GM23248 (cell line): ENCODE data around the gene FILIP1. TPM values are rescaled to one million over a fixed set of nuclear protein-coding genes. Genes with fewer than 3 reads are reported as not detected.

Experiments used
- DNase-seq: peaks from one replicate; pipeline ENCODE4 v3.0.0-alpha.2; 2015
- H2AFZ ChIP-seq: fragments of 200-600 bp; sonication (generic); 2 replicates; pipeline ENCODE4 v1.6.1; 2016; ENCODE audit warnings: antibody characterized with exemption
- H3F3A ChIP-seq: fragments of 200-600 bp; sonication (generic); 2 replicates; pipeline ENCODE4 v1.6.1; 2016; ENCODE audit warnings: mild to moderate bottlenecking, antibody characterized with exemption, mixed run types; ENCODE audit not compliant: insufficient read depth
- H3K27ac ChIP-seq: fragments of 200-600 bp; sonication (generic); 2 replicates; pipeline ENCODE4 v1.5.1; 2016; ENCODE audit warnings: mild to moderate bottlenecking
- H3K27me3 ChIP-seq: fragments of 200-600 bp; sonication (generic); replicated peaks from 2 replicates; pipeline ENCODE4 v1.6.1; 2016; ENCODE audit warnings: mild to moderate bottlenecking; ENCODE audit not compliant: insufficient read depth
- H3K36me3 ChIP-seq: fragments of 200-600 bp; sonication (generic); 2 replicates; pipeline ENCODE4 v1.6.1; 2016; ENCODE audit warnings: low read depth, mild to moderate bottlenecking
- H3K4me1 ChIP-seq: fragments of 200-600 bp; sonication (generic); 2 replicates; pipeline ENCODE4 v1.6.1; 2016; ENCODE audit warnings: mild to moderate bottlenecking; ENCODE audit not compliant: insufficient read depth
- H3K4me2 ChIP-seq: fragments of 200-600 bp; sonication (generic); one replicate; pipeline ENCODE4 v1.6.1; 2016; ENCODE audit warnings: mild to moderate bottlenecking; ENCODE audit not compliant: unreplicated experiment
- H3K4me3 ChIP-seq: fragments of 200-600 bp; sonication (generic); 2 replicates; pipeline ENCODE4 v1.5.1; 2016; ENCODE audit warnings: mild to moderate bottlenecking
- H3K79me2 ChIP-seq: fragments of 200-600 bp; sonication (generic); 2 replicates; pipeline ENCODE4 v1.6.1; 2016; ENCODE audit warnings: mild to moderate bottlenecking; ENCODE audit not compliant: insufficient read depth
- H3K9ac ChIP-seq: fragments of 200-600 bp; sonication (generic); 2 replicates; pipeline ENCODE4 v1.6.1; 2016; ENCODE audit warnings: mild to moderate bottlenecking
- H3K9me2 ChIP-seq: fragments of 200-600 bp; sonication (generic); 2 replicates; pipeline ENCODE4 v1.6.1; 2016; ENCODE audit warnings: mixed run types, mild to moderate bottlenecking, moderate library complexity; ENCODE audit not compliant: insufficient read depth
- H3K9me3 ChIP-seq: fragments of 200-600 bp; sonication (generic); one replicate; pipeline ENCODE4 v1.6.1; 2017; ENCODE audit warnings: low read depth
- H4K20me1 ChIP-seq: fragments of 200-600 bp; sonication (generic); 2 replicates; pipeline ENCODE4 v1.6.0; 2016; ENCODE audit not compliant: insufficient read depth
- EZH2 ChIP-seq: fragments of 200-600 bp; sonication (generic); IDR thresholded peaks from 2 replicates; pipeline ENCODE4 v1.6.1; 2018; ENCODE audit warnings: antibody characterized with exemption, mild to moderate bottlenecking; ENCODE audit not compliant: insufficient read depth, poor library complexity, severe bottlenecking
- EZH2phosphoT487 ChIP-seq: fragments of 200-600 bp; sonication (generic); IDR thresholded peaks from 2 replicates; pipeline ENCODE4 v1.6.1; 2018; ENCODE audit warnings: antibody characterized with exemption, moderate library complexity, mild to moderate bottlenecking, low read depth; ENCODE audit not compliant: insufficient read depth
- WGBS, 2 experiments: methylation state at CpG; one replicate each; pipeline ENCODE4 v1.1.6; 2015 to 2017; ENCODE audit warnings: low lambda C conversion rate in 2 of 2, low coverage in 1 of 2; ENCODE audit errors: missing lambda C conversion rate in 2 of 2; 5-methylcytosine and 5-hydroxymethylcytosine counted together
- in situ Hi-C: fragments of 300-500 bp; cut with MboI; formaldehyde crosslinking; loops from 2 replicates; pipeline ENCODE4 v1.15.0; 2020
- polyA plus RNA-seq: library from polyadenylated mRNA; unstranded; fragments of >200 nt; fragmentation: Nextera tagmentation; extraction: Ambion mirVana; gene quantifications from 2 replicates; pipeline ENCODE4 v1.2.1, GENCODE V29; 2016
- total RNA-seq: library from RNA; depleted of rRNA; stranded (reverse); fragments of >200 nt; shearing (Covaris generic); gene quantifications from 2 replicates; pipeline ENCODE4 v1.2.3, GENCODE V29; 2014

FILIP1 gene
- total and polyA plus RNA-seq, 2 experiments from 2014 or later, result under 0.01 TPM; not detected in 1

DNA sequence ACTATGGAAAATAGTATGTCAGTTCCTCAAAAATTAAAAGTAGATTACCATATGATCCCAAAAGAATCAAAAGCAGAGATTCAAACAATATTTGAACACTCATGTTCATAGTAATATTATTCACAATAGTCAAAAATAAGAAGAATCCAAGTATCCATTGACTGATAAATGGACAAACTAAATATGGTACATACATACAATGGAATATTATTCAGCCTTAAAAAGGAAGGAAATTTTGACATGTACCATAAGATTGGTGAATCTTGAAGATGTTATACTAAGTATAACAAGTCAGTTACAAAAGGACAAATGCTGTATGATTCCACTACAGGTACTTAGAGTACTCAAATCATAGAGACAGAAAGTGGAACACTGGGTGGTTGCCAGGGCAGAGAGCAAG, 120.7 kb downstream of the FILIP1 start:
- H3K4me1 ChIP-seq, result no peaks in the 10 kb centered on the region
- H3K4me3 ChIP-seq, result no peak overlapping the region
- TF ChIP-seq EZH2phosphoT487 (no peak), EZH2 (no peak)
- no peaks in the 10 kb centered on the region for H3K79me2 ChIP-seq
- in situ Hi-C loops, result no loop called here
- no peak overlapping the region for H2AFZ ChIP-seq
- no peaks in the 10 kb centered on the region for H3K36me3 ChIP-seq
- H3K9me2 ChIP-seq, result no peaks in the 10 kb centered on the region
- DNase-seq, result no peak
- H3K27me3 ChIP-seq, result no peaks in the 10 kb centered on the region
- no peak overlapping the region for H3K4me2 ChIP-seq
- no peaks in the 10 kb centered on the region for H3F3A ChIP-seq
- H4K20me1 ChIP-seq, result no peaks in the 10 kb centered on the region
- H3K9ac ChIP-seq, result no peak overlapping the region
- H3K9me3 ChIP-seq, result no peaks in the 10 kb centered on the region
- H3K27ac ChIP-seq, result no peak overlapping the region

DNA sequence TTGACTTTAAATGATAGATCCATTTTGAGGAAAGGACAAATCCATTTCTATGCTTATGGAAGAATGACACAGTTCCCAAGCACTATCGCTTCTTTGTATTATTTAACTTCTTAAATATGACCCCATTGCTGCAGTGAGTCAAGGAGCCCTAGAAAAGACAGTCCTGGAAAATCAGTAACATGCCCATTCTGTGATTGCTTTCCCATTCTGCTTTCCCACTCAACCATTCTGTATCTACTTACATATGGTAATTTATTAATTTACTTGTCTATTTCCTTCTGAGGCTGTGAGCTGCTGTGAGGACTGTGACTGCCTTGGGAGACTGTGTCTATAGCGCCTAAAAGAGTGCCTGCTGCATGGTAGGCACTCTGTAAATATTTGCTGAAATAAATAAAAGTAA, 123.6 kb downstream of the FILIP1 start:
- Histone ChIP-seq H3K4me1 (no peaks in the 10 kb centered on the region), H3K9me2 (no peaks in the 10 kb centered on the region), H3K27me3 (no peaks in the 10 kb centered on the region), H3K79me2 (no peaks in the 10 kb centered on the region), H3K4me2 (no peak overlapping the region), H3F3A (no peaks in the 10 kb centered on the region), H3K9ac (no peak overlapping the region), H3K4me3 (no peak overlapping the region), H2AFZ (no peak overlapping the region), H3K36me3 (no peaks in the 10 kb centered on the region), H4K20me1 (no peaks in the 10 kb centered on the region), H3K27ac (no peak overlapping the region), H3K9me3 (no peaks in the 10 kb centered on the region)
- 92 to 96% methylated on average over 2 of the region's 2 CpGs for WGBS, 2 experiments
- in situ Hi-C loops, result no loop called here
- TF ChIP-seq EZH2 (no peak), EZH2phosphoT487 (no peak)
- DNase-seq, result no peak

GRCh38 chr6:75368864-75369402, 124.7 kb downstream of the FILIP1 start:
- Histone ChIP-seq H2AFZ (no peak overlapping the region), H3F3A (no peaks in the 10 kb centered on the region), H3K79me2 (no peaks in the 10 kb centered on the region), H3K9ac (no peak overlapping the region), H3K9me3 (no peaks in the 10 kb centered on the region), H3K4me2 (no peak overlapping the region), H3K4me3 (no peak overlapping the region), H3K27ac (no peak overlapping the region), H4K20me1 (no peaks in the 10 kb centered on the region), H3K4me1 (no peaks in the 10 kb centered on the region), H3K36me3 (no peaks in the 10 kb centered on the region), H3K27me3 (no peaks in the 10 kb centered on the region), H3K9me2 (no peaks in the 10 kb centered on the region)
- DNase-seq, result no peak
- in situ Hi-C loops, result no loop called here
- WGBS, 2 experiments, result 94 to 100% methylated on average over 3 of the region's 3 CpGs
- TF ChIP-seq EZH2phosphoT487 (no peak), EZH2 (no peak)

DNA sequence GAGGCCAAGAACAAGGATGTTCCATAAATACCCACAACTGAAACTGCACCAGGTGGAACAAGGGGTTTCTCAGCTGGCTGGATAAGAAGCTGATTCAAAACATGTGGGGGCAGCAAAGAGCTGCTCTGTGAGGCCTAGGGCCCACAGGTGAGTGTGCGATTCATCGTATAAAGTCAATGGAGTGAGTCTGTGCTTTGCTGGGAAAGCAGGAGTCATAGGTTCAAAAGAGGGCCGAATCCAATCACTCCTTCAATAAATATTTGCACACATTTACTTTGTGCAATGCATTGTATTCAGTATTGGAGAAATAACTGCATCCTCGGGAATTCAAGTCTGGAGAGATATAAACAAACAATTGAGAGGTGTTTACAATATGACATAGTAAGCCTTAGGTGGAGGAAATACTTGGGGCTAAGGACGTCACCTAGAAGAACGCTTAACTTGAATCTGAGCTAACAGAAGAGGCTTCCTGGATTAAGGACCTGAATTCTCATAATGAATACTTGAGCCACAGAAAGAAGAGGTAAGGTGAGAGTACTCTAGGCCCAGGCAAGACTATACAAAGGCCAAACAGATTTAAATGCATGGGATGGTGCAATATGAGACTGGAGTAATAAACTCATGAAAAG, 125.3 kb downstream of the FILIP1 start:
- H3K79me2 ChIP-seq, result no peaks in the 10 kb centered on the region
- H3K27me3 ChIP-seq, result no peaks in the 10 kb centered on the region
- H3K4me2 ChIP-seq, result no peak overlapping the region
- H3F3A ChIP-seq, result no peaks in the 10 kb centered on the region
- no peak overlapping the region for H3K4me3 ChIP-seq
- no peaks in the 10 kb centered on the region for H3K9me2 ChIP-seq
- 94 to 98% methylated on average over 6 of the region's 6 CpGs for WGBS, 2 experiments
- H2AFZ ChIP-seq, result no peak overlapping the region
- TF ChIP-seq EZH2phosphoT487, result no peak
- TF ChIP-seq EZH2, result no peak
- no peaks in the 10 kb centered on the region for H3K36me3 ChIP-seq
- H3K4me1 ChIP-seq, result no peaks in the 10 kb centered on the region
- H3K9me3 ChIP-seq, result no peaks in the 10 kb centered on the region
- DNase-seq, result no peak
- no peak overlapping the region for H3K9ac ChIP-seq
- in situ Hi-C loops, result no loop called here
- no peaks in the 10 kb centered on the region for H4K20me1 ChIP-seq
- H3K27ac ChIP-seq, result no peak overlapping the region
